Renal cortex interstitium (tissue), 11 donors: ENCODE measurements around the gene CCDC33. TPM values are rescaled to one million over a fixed set of nuclear protein-coding genes. Genes with fewer than 3 reads are reported as not detected.
A peak's percentile ranks its signal among the peaks of the same experiment; 100 is the strongest.

Source experiments
- DNase-seq, 11 donors: peaks; one replicate each; pipeline ENCODE4 v3.0.0-alpha.2; 2013; ENCODE audit warnings: low read depth in 9 of 11, low spot score in 4 of 11; ENCODE audit errors: extremely low read depth in 1 of 11
- polyA plus RNA-seq, 3 donors: library from polyadenylated mRNA; unstranded; fragments of 120-200 nt; gene quantifications; one replicate each; pipeline ENCODE4 v1.2.1, GENCODE V29; 2013; ENCODE audit not compliant: insufficient read length in 3 of 3

The CCDC33 gene
- polyA plus RNA-seq, 3 donors = 5.0 to 10.7 (median 6.6) TPM

DNA sequence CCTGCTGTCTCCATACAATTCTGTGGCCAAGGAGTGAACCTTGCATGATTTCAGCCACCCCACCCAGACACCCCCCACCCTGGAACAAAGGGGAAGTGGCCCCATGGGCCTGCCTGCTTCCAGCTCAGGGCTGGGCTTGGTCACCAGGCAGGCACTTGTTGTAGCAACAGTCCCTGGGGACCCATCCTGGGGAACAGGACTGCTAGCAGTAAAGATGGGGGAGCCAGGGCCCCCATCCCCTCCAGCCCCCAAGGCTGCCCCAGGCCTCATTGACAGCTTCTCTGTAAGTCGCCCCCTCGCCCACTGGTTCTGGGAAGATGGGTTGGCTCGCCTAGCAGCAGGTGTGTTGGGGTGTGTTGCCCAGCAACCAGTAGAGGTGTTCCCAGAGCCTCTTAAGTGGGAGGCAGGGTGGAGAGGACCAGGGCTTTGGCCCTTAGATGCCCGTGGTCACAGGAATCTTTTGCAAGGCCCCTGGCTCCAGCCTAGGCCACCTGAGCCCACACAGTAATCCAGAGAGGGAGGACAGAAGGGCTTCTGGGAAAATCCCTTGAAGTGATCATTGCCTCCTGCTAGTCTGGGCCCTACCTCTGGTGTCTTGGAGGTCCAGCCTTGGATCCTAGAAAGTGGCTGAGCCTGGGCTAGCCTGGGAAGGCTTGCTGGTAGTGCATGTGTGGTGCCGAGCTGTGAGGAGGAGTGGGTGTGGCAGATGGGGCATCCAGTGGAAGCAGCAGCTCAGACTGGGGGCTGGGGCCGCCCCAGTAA is 82.4 kb downstream of the CCDC33 start:
- no peak for DNase-seq

DNA sequence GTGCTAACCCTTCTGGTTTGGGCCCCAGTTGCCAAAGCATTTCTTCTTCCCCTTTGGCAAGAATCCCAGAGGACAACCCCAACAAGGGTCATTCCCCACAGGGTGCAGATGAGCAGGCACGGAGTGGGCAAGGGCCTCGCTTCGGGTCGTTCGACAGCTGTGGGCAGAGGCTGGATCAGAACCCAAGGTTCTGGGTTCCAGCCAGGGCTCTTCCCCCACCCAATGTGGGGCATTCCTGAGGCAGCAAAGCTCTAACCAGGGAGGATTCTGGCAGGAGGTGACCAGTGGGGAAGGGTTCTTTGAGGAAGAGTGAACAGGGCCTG is 83.0 kb downstream of the CCDC33 start:
- no peak for DNase-seq

DNA sequence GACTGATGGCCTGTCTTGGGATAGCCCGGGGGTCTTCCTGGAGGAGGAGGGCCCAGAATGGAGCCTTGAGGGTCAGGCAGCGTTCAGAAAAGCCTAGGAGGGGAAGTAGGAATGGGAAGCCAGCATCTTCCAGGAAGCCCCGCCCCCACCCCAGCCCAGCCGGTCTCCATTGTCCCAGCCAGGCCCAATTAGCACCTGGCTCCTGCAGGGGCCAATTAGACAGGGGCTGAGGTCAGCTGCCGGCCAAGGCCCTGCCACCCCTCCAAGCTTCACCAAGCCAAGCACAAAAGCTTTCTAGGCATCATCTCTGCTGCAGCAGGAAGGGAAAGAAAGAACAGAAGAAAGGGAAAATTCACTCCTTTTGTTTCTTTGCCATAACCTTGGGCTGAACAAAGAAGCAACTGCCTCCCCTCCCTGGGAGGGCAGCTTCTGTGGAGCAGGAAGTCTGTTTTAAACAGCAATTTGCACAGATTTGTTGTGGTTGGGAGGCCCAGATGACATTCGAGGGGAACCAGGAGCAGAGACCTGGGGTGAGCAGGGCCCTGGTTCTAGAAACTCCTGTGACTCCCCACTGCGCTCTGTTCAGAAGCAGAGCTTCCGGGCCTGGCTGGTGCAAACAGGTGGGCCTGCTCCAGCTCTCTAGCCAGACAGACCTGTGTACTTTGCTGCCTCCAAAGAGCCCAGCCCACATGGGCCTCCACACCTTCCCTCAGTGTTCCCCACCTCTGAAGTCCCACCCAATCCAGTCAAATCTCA is 83.6 kb downstream of the CCDC33 start:
- no peak for DNase-seq

DNA sequence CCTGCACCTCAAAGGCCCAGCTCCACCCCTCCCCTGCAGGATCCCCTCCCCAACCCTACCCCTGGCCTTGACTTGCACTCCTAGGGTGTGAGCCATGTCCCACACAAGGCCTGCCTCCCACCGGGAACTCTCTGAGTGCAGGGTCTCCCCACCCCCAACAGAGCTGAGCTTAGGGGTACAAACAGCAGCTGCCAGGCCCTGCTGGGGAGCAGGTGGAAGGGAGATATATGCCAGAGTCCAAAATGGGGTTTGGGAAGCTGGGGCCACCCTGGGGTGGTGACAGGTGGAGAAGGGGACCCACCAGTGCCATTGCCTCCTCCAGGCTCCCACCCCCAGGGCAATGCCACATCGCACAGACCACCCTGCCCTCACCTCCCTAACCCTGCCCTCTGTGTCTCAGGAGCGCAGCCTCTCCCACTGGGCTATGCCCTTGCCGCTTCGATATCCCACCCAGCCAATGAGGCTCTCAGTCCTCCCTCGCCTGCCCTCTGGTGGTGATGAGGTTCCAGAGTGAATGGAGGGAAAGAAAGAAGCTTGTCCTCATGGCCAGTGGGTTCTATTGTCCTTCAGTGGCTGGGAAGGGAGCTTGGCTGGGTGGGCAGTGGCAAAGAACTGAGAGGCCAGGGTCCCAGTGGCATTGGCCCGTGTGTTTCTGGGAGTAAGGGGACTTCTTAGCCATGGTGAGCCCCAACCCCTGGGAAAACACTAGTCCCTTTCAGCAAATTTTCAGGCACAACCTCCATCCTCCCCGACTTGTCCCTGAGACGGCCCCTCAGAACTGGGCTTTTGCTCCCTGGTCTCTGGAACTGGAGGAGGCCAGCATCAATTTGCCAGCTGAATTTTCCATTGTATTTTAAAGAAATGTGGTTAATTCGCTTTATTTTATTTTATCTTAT is 84.5 kb downstream of the CCDC33 start:
- DNase-seq = no peak

DNA sequence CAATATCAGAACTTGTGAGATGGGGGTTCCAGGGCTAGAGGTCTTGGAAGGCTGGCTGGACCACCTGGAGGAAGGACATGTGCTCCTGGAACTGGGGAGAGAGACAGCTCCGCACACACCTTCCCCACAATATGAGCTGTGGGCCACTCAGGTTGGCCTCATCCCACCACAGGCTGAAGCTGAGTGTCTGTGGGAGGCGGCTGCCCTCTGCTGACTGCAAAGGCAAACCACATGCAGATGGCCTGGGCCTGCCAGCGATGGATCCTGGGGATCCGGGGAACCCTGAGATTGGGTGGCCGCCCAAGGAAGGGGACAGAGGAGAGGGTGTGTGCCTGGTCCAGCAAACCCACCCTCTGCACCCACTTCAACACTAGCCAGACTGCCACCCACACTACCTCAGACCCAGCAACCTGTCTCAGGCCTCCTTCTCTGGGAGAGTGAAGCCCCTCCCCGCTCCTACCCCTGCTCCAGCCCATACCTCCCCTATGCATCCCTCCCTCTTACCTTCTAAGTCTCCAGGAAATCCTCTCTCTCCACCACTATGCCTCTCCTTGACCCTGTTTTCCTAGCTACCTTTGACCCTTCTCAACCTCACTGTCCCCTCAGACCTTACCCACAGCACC is 86.5 kb downstream of the CCDC33 start:
- DNase-seq = peak in 2 of 11 donors; percentile 45 to 66

DNA sequence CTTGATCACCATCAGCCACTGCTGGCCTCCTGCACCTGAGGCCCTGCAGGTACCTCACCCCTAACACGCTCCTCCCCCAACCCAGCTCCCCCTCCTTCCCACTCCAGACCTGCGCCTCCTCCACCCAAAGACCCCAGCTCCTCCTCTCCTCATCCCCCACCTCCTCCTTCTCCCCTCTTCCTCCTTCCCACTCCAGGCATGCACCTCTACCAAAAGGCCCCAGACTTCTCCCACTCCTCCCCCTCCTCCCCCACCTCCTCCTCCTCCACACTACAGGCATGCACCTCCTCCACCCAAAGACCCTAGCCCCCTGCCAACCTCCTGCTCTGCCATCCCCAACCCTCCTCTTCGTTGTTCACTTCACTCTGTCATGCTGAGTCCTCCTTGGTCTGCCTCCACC is 88.6 kb downstream of the CCDC33 start:
- no peak for DNase-seq

DNA sequence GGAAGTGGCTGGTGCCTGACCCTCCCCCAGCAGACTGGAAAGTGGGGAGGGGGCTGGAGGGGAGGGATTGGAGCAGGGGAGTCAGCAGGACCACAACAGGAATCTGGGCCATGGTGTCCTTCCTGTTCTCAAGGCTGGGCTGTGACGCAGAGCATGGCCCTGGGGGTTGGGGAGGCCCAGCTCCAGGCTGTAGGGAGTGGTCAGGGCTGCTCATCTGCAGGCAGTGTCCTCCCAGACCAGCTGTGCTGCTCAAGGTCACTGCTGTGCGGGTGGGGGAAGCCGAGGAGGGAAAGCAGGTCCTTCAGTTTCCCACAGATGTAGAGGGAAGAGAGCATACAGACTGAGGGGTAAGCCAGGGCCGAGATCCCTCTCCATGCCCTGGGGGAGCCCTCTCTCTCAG is 90.6 kb downstream of the CCDC33 start:
- no peak for DNase-seq

DNA sequence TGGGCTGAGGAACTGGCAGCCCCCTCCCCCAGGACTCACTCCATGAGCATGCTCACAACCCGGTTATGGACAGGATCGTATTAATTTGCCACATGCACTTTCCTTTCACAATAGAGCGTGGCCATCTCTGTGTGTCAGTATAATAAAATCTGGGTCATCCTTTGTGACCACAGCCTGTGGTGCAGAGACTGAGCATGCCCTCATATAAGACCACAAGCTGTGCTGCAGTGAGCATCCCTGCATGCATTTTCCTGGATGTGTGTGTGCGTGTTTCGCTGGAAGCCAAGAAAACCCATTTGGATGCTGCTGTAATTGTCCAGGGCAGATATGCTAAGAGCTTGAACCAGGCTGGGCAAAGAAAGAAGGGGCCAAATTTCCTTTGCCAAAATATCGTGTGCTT is 91.6 kb downstream of the CCDC33 start:
- DNase-seq = no peak

DNA sequence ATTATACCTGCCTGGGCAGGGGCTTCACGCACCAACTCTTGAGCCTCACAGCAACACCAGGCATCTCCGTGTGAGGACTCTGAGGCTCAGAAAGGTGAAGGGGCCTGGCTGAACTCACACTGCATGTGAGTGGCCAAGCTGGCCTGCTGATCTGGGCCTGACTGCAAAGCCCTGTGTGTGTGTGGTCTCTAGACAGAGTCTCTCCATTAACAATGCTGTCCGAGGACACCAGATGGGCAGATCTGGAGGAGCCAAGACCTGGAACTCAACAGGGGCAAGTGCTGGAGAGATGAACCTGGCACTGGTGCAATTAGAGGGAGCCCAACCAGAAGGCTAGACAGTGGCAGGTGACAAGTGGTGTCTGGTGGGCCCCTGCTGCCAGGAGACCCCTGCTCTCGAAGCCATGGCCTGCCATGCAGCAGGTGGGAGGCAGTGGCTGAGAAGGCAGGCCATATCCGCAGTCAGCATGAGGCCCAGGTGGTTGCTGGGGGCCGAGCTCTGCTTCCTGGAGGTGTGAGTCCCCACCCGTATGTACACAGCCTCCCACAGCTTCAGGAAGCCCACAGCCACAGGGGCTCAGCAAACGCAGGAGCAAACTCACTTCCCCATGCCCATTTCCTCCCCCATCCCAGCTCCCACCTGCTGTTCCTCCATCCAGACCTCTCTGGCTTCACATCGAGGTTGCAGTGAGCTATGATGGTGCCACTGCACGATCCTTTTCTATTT is 92.4 kb downstream of the CCDC33 start:
- DNase-seq = no peak

DNA sequence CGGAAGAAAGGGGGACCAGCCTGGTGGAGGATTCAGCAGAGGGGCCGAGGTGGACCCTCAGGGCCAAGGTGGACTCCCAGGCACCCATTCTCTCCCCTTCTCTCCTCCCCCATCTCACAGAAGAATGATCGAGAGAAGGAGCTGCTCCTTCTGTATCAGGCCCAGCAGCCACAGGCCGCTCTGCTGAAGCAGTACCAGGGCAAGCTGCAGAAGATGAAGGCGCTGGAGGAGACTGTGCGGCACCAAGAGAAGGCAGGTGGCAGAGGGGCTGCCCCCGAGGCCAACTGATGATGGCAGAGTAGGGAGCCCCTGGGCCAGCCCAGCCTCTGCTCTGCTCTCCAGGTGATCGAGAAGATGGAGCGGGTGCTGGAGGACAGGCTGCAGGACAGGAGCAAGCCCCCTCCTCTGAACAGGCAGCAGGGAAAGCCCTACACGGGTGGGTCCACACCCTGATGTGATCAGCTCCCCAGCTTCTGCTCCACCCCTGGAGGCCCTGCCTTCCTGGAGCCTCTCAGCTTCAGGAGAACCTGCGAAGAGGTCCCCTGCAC is 94.8 kb downstream of the CCDC33 start:
- no peak for DNase-seq

DNA sequence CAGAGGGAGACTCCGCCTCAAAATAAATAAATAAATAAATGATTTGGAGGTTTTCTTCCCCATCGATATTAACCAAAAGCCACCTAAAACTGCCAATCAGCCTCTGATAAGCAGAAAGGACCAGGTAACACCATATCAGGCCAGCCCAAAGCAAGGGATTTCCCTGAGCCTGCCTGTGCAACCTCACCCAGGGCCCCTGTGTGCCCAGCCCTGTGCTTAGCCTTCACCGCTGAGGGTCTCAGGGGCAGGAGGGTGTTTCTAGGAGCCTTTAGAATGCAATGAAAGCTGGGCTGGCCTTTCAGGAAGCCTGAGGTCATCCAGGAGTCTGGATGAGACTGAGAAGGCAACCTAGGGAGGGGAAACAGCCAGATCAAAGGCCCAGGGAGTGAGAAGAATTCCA is 95.9 kb downstream of the CCDC33 start:
- no peak for DNase-seq

DNA sequence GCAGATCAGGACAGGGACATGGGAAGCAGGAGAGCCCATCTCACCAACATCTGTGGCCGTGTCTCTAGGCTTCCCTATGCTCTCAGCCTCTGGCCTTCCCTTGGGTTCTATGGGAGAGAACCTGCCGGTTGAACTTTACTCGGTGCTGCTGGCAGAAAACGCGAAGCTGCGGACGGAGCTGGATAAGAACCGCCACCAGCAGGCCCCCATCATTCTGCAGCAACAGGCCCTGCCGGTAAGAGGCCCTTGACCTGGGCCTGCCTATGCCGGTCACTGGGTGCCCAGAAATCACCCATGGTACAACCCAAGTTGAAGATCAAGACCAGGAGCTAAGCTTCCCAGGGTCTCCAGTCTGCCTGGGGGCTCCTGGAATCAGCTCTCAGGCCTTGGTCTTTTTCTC is 96.5 kb downstream of the CCDC33 start:
- DNase-seq = no peak

DNA sequence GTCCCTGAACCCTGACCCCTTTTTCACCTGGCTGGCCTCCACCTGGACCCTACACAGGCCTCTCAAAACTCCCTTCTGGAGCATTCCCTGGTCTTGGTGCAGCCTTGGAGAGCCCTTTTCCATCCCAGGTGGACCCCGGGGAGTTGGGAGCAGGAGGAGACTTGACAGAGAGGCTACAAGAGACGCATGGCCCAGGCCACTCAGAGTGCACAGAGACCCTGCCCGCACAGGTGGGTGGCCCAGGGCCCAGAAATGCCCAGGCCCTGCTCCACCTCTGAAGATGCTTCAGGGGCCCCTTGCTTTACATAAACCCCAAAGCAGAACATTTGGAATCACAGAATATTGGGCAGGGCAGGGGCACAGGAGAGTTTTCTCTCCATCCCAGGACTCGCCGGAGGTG is 97.0 kb downstream of the CCDC33 start:
- no peak for DNase-seq

DNA sequence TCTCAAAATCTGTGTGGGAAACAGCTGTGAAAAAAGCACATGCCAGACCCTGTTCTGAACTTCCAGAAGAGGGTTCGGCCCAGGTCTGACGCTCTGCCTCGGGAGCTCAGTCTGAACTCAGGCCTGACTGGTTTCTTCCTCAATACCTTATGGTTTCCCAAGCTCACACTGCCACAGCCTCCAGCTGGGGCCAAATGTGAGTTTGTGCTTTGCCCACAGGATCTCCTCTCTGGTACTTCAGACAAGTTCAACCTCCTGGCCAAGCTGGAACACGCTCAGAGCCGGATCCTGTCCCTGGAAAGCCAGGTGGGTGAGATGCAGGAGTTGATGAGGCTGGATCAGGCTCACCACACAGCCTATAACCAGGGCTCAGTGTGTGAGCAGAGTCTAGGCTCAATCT is 97.5 kb downstream of the CCDC33 start:
- DNase-seq = no peak

DNA sequence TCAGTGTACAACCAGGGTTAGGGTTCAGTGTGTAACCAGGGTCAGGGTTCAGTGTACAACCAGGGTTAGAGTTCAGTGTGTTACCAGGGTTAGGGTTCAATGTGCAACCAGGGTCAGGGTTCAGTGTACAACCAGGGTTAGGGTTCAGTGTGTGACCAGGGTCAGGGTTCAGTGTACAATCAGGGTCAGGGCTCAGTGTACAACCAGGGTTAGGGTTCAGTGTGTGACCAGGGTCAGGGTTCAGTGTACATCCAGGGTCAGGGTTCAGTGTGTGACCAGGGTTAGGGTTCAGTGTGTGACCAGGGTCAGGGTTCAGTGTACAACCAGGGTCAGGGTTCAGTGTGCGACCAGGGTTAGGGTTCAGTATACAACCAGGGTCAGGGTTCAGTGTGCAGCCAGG is 98.0 kb downstream of the CCDC33 start:
- no peak for DNase-seq

DNA sequence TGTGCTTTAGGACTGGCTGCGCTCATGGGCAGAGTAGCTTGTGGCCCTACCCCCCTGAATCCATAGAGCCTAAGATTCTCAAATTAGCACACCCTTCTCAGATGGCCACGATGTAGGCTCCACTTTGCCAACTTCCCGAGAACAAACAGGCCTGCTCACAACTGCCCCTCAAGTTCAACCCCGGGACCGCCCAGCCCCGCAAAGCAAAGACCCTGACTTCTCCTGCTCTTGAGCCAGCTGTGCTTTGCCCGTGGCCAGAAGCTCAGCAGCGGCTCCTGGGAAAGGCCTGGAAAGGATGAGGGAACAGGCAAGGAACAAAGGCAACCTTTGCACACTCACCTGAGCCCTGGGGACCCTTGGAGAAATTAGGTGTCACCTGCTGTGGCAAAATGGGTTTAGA is 99.3 kb downstream of the CCDC33 start:
- DNase-seq = no peak

DNA sequence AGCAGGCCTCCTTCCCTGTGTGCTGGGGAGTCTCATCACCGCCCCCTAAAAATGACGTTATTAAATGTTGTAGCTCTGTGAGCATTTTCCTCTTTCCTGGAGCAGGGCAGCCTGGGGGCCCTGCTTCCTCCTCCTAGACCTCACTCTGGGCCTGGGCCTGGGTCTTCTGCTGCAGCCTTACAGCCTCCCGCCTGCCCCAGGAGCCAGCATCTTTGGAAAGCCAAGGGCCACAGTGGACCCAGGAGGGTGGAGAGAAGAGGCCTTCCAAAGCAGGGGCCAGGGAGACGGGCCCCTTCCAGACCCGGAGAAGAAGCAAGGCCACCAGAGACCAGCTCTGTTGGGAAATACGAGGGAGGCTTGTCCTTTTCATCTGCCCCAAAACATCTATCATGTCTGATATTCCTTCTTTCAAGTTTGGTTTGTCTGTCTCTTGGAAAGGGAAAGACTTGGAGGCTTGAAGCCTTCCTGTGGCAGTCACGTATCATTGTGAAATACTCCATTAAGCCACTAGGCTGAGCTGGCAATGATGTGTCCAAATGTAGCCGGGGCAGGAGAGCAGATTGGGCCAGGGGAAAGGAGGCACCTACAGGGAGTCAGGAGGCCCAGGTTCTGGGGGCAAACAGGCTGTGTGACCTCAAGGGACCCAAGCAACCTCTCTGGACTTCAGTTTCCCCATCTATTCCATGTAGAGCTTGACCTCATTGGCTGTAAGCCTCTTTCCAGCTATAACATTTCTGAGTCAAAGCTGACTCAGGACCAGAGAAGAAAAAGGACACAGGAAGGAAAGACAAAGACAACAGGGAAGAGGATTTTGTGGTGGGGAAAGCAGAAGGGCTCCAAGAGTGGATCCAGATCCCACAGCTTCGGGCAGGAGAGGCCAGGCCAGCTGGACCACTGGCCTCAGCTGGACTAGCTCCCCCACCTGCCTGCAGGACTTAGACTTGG is 100.2 kb downstream of the CCDC33 start:
- no peak for DNase-seq

DNA sequence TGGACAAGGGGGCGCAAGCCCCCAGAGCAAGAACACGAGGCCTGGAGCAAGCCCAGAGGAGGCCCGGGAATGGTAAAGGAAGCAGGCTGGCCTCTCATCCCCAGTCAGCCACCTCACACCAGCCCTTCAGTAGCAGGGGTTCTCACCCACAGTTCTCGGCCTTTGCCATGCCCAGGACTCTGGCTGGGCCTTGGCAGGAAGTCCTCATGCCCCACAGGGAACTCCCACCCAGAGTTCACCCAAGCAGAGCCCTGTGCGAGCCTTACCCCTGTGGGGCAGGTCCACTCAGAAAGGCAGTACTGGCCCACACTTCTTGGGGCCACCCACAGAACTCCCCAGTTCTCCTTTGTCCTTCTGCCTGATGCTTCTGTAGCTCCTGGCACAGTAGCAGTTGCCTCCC is 101.0 kb downstream of the CCDC33 start:
- no peak for DNase-seq
